HG03025 (cell line): Measurements from ENCODE around the gene CCNB3.
"Not testable (repeated sequence)": the region's sequence is repeated elsewhere in the genome, so short reads cannot be mapped to it uniquely, and the experiment has no call there.

Source experiments
- ATAC-seq: cut with Tn5 transposase; IDR thresholded peaks from one replicate; pipeline ENCODE4 v1.9.1; 2021; ENCODE audit warnings: mild to moderate bottlenecking, moderate library complexity; ENCODE audit not compliant: unreplicated experiment, low FRiP score

CCNB3 gene

GRCh38 chrX:50332668-50333067, 128.1 kb downstream of the CCNB3 start:
- ATAC-seq: not testable (repeated sequence)

GRCh38 chrX:50333308-50333707, 128.7 kb downstream of the CCNB3 start:
- no peak for ATAC-seq

- ATAC-seq: no peak
Observed at GRCh38 chrX:50343917-50344316, 139.4 kb downstream of the CCNB3 start.

GRCh38 chrX:50372966-50373365, 168.4 kb downstream of the CCNB3 start:
- no peak for ATAC-seq

- no peak for ATAC-seq
Observed at GRCh38 chrX:50375481-50376267, 171.1 kb downstream of the CCNB3 start.

GRCh38 chrX:50381729-50382415, 177.3 kb downstream of the CCNB3 start:
- no peak for ATAC-seq

GRCh38 chrX:50386520-50386919, 182.0 kb downstream of the CCNB3 start:
- ATAC-seq: no peak

GRCh38 chrX:50393902-50394301, 189.3 kb downstream of the CCNB3 start:
- ATAC-seq: no peak
